BLaER1 (cell line): Measurements from ENCODE around the gene PP2D1.
"Not testable (repeated sequence)": the region's sequence is repeated elsewhere in the genome, so short reads cannot be mapped to it uniquely, and the experiment has no call there.

Experiments used
- H3K27ac ChIP-seq: shearing (Covaris generic); formaldehyde crosslinking; 2 replicates; pipeline ENCODE4 v1.8.1; 2022
- H3K27me3 ChIP-seq: shearing (Covaris generic); formaldehyde crosslinking; 2 replicates; pipeline ENCODE4 v1.8.1; 2022
- H3K36me3 ChIP-seq: shearing (Covaris generic); formaldehyde crosslinking; 2 replicates; pipeline ENCODE4 v1.8.1; 2022
- H3K4me1 ChIP-seq: shearing (Covaris generic); formaldehyde crosslinking; 2 replicates; pipeline ENCODE4 v1.8.1; 2022
- H3K4me2 ChIP-seq: shearing (Covaris generic); formaldehyde crosslinking; 2 replicates; pipeline ENCODE4 v1.8.1; 2022
- H3K4me3 ChIP-seq: shearing (Covaris generic); formaldehyde crosslinking; 2 replicates; pipeline ENCODE4 v1.8.1; 2022
- H3K9ac ChIP-seq: shearing (Covaris generic); formaldehyde crosslinking; 2 replicates; pipeline ENCODE4 v1.8.1; 2022
- H3K9me3 ChIP-seq: shearing (Covaris generic); formaldehyde crosslinking; 2 replicates; pipeline ENCODE4 v1.8.1; 2022
- H4K20me1 ChIP-seq: shearing (Covaris generic); formaldehyde crosslinking; 2 replicates; pipeline ENCODE4 v1.8.1; 2022
- Cebpa-rat ChIP-seq: shearing (Covaris generic); IDR thresholded peaks from 2 replicates; pipeline ENCODE4 v1.8.1; 2022

The PP2D1 gene

DNA sequence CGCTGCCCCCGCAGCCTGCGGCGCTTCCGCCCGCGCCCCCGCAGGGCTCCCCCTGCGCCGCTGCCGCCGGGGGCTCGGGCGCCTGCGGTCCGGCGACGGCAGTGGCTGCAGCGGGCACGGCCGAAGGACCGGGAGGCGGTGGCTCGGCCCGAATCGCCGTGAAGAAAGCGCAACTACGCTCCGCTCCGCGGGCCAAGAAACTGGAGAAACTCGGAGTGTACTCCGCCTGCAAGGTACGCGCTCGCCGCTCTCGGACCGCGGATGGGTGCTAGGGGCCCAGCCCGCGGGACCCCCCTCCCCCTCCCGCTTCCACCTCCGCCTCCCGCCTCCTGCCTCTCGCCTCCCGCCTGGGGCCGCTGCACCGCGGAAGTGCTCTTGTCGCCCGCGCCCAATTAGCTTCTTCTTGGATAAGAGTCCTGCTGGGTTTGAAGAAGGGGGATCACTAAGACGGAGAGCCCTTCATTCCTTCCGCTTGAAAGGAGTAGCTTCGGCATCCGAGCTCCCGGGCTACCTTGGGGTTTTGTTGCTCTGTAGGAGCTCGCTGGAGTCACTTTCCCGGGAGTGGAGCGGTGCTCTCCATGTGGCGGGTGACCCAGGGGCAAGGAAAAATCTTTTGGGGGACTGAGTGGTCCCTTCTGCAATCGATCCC is 28.6 kb upstream of the PP2D1 start:
- peaks cover 48% of the 10 kb centered on the region for H3K4me1 ChIP-seq
- H4K20me1 ChIP-seq = peaks cover 25% of the 10 kb centered on the region; the same call in 1 of the 2 replicates
- H3K4me2 ChIP-seq = peak overlapping the region; percentile 78
- peak overlapping the region; percentile 82 for H3K9ac ChIP-seq
- H3K27me3 ChIP-seq = no peaks in the 10 kb centered on the region
- no peak for TF ChIP-seq Cebpa-rat
- H3K36me3 ChIP-seq = no peaks in the 10 kb centered on the region
- peak overlapping the region; percentile 80 for H3K27ac ChIP-seq
- H3K9me3 ChIP-seq = no peaks in the 10 kb centered on the region
- H3K4me3 ChIP-seq = peak overlapping the region; percentile 88

DNA sequence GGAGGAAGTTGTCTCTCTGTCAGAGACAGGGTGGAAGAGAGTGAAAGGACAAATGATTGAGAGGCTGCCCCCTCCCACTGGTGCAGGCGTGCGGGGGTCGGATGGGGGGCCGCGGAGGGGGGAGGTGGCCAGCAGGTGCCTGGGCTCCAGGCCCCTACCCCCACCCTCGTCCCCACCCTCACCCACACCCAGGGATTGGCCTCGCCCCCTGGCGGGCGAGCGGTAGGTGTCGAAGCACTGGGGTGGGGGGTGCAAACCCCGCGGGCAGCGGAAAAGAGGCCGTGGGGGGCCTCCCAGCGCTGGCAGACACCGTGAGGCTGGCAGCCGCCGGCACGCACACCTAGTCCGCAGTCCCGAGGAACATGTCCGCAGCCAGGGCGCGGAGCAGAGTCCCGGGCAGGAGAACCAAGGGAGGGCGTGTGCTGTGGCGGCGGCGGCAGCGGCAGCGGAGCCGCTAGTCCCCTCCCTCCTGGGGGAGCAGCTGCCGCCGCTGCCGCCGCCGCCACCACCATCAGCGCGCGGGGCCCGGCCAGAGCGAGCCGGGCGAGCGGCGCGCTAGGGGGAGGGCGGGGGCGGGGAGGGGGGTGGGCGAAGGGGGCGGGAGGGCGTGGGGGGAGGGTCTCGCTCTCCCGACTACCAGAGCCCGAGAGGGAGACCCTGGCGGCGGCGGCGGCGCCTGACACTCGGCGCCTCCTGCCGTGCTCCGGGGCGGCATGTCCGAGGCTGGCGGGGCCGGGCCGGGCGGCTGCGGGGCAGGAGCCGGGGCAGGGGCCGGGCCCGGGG is 27.9 kb upstream of the PP2D1 start, which contains the start of gene KAT2B:
Gene KAT2B (plus strand): TSS at position 682 of the 783 bp plus-strand sequence. CDS start 32 bp downstream, at position 714.
- H3K9ac ChIP-seq = peak within 1 kb of the TSS; percentile 85
- TF ChIP-seq Cebpa-rat = no peak

DNA sequence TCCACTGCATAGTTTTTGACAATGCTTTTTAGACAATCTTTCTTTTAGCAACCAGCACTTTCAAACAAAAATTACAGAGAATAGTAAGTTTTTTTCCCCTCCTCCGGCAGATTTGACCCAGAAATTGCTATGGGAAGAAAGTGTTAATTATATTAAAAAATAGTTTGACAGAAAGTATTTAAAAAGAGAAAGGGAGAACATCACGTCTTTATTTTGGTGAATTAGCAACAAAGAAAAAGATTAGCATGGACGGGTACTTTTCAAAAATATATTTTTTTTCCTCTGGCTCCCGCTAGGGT is 27.4 kb upstream of the PP2D1 start:
- no peaks in the 10 kb centered on the region for H3K9me3 ChIP-seq
- peaks cover 25% of the 10 kb centered on the region; the same call in 1 of the 2 replicates for H4K20me1 ChIP-seq
- H3K27ac ChIP-seq = peak overlapping the region; percentile 84
- no peak for TF ChIP-seq Cebpa-rat
- H3K9ac ChIP-seq = peak overlapping the region; percentile 85
- H3K4me1 ChIP-seq = peaks cover 45% of the 10 kb centered on the region
- peak overlapping the region; percentile 92 for H3K4me2 ChIP-seq
- H3K4me3 ChIP-seq = peak overlapping the region; percentile 88
- no peaks in the 10 kb centered on the region for H3K36me3 ChIP-seq
- H3K27me3 ChIP-seq = no peaks in the 10 kb centered on the region

More for the DNA sequence above, 27.9 kb upstream of the PP2D1 start, which contains the start of gene KAT2B:
- H3K9me3 ChIP-seq = no peaks in the 10 kb centered on the region
- H3K27ac ChIP-seq = peak within 1 kb of the TSS; percentile 84
- H3K36me3 ChIP-seq = no peaks in the 10 kb centered on the region
- peaks cover 25% of the 10 kb centered on the region; the same call in 1 of the 2 replicates for H4K20me1 ChIP-seq
- H3K4me1 ChIP-seq = peaks cover 48% of the 10 kb centered on the region
- H3K4me3 ChIP-seq = peak within 1 kb of the TSS; percentile 88
- peak within 1 kb of the TSS; percentile 92 for H3K4me2 ChIP-seq
- no peaks in the 10 kb centered on the region for H3K27me3 ChIP-seq

DNA sequence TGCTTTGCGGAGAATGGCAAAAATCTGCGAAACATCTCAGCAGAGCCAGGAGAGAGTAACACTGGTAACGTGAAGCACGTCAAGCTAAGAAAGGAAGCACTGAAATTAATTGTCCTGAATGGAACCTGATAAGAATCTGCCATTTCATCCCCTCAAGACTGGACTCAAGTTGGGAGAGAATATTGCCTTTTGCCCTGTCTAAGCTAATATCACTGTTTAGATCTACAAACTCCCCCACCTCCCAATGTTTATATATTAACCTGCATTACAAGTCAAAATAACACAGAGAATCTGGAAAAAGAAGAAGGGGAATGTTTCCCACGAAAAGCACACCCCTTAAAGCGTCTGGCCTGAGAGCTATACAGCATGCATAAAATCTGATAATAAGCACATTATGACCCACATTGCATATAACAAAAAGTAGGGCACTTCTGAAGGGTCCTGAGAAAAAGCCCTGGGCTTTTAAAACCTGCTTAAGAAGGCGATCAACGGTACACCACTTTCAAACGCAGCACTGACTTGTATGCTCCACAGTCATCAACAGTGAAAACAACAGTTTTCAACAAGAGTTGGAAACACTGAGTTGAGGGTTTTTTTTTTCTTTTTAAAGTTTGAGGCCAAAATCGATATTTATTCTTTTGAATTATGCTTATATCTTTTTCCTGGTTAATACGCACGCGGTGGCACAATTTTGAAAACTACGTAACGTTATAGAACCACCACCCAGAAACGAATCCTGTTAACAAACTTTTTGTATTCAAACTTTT is 26.8 kb upstream of the PP2D1 start:
- Histone ChIP-seq H3K4me2 (peak overlapping the region; percentile 92), H3K27ac (peak overlapping the region; percentile 84), H3K9ac (peak overlapping the region; percentile 85), H3K36me3 (no peaks in the 10 kb centered on the region), H3K4me3 (peak overlapping the region; percentile 88), H3K27me3 (no peaks in the 10 kb centered on the region), H3K4me1 (peaks cover 40% of the 10 kb centered on the region), H4K20me1 (peaks cover 25% of the 10 kb centered on the region; the same call in 1 of the 2 replicates), H3K9me3 (no peaks in the 10 kb centered on the region)
- TF ChIP-seq Cebpa-rat = no peak

DNA sequence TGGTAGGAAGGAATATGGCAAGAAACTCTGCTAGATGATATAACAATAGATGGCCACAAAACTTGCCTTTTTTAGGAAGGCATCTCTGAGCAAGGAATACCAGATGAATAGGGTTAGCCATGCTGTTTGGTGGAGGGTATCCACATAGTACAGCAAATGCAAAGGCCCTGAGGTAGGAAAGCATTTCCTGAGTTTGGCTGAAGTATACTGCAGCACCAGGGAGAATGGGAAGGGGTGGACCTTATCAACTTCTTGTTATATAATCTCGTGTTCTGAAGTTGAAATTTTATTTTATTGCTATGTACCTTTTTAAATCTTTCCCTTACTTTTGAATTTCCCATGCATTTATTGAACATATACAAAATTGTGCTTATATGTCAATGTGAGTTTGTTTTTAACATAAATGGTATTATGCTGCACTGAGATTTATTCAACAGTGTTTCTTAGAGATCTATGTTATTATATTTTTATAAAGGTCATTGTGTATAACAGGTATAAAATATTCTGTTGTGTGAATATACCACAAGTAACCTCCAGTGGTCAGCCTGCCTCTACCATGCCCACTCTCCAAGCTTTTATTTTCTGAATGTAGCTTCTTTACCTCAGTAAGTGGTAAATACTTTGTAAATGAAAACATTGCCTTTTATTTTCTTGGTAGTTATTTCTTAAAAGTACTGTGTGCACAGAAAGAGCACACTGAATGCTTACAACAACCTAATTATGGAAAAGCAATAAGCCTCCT is 25.4 kb upstream of the PP2D1 start:
- peaks cover 16% of the 10 kb centered on the region; the same call in 1 of the 2 replicates for H4K20me1 ChIP-seq
- H3K4me2 ChIP-seq = peak overlapping the region; percentile 92; the same call in 1 of the 2 replicates
- H3K27ac ChIP-seq = no peak overlapping the region
- no peaks in the 10 kb centered on the region for H3K36me3 ChIP-seq
- H3K4me3 ChIP-seq = no peak overlapping the region
- no peak for TF ChIP-seq Cebpa-rat
- H3K27me3 ChIP-seq = no peaks in the 10 kb centered on the region
- peaks cover 25% of the 10 kb centered on the region for H3K4me1 ChIP-seq
- H3K9me3 ChIP-seq = no peaks in the 10 kb centered on the region
- no peak overlapping the region for H3K9ac ChIP-seq

DNA sequence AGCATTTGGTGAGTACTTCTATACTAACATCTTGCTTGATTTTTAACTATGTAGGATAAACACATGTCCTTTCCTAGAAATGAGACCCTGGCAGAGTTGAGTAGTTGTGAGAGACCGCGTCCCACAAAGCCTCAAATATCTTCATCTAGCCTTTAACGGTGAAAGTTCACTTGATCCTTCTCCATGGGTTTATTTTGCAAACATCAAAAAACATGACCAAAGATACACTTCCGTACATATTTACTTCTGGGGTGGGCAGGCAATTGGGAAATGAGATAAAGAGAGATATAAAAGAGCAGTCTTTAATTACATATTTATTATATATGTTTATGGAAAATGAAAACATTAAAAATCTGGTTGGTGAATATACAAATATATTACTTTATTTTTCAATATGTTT is 23.0 kb upstream of the PP2D1 start:
- Histone ChIP-seq H3K27ac (no peak overlapping the region), H3K36me3 (no peaks in the 10 kb centered on the region), H3K27me3 (no peaks in the 10 kb centered on the region), H3K4me3 (no peak overlapping the region), H3K4me1 (peaks cover 16% of the 10 kb centered on the region; the same call in 1 of the 2 replicates), H4K20me1 (no peaks in the 10 kb centered on the region), H3K9ac (no peak overlapping the region), H3K9me3 (no peaks in the 10 kb centered on the region), H3K4me2 (no peak overlapping the region)
- no peak for TF ChIP-seq Cebpa-rat

DNA sequence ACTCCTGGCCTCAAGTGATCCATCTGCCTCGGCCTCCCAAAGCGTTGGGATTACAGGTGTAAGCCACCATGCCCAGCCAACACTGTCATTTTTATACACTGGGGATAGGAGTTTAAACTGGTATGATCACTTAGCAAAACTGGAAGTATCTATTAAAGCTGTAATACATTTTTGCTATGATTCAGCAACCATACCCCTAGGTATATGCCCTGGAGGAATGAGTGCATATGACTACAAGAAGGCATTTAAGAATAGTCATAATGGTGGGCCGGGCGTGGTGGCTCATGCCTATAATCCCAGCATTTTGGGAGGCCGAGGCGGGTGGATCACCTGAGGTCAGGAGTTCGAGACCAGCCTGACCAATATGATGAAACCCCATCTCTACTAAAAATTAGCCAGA is 19.9 kb upstream of the PP2D1 start:
- not testable (repeated sequence) for H3K4me3 ChIP-seq, H3K9ac ChIP-seq, H3K36me3 ChIP-seq, H3K27ac ChIP-seq, H3K27me3 ChIP-seq, H3K4me2 ChIP-seq, H4K20me1 ChIP-seq, H3K9me3 ChIP-seq, H3K4me1 ChIP-seq

DNA sequence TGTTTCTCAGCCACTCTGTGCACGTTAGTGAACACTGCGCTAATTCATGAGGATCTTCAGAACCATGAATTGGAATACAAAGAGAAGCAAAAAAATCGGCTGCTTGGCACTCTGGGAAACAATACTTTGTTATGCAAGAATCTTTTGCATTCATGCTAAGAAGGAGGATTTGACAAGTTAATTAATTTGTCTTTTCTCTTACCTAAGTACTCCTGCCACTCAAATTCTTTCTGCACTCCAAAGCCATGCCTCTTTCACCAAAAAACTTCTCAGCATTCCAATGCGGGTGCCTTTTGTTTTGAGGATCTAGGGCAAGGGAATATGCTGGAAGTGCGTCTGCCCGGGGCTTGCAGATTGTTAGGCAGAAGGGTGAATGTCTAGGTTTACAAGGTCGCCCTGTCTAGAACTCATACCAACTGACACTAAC is 16.9 kb upstream of the PP2D1 start:
- H3K4me3 ChIP-seq = no peak overlapping the region
- peaks cover 2% of the 10 kb centered on the region; the same call in 1 of the 2 replicates for H3K4me1 ChIP-seq
- TF ChIP-seq Cebpa-rat = no peak
- H3K36me3 ChIP-seq = no peaks in the 10 kb centered on the region
- H4K20me1 ChIP-seq = no peaks in the 10 kb centered on the region
- H3K27me3 ChIP-seq = no peaks in the 10 kb centered on the region
- H3K9ac ChIP-seq = no peak overlapping the region
- H3K9me3 ChIP-seq = no peaks in the 10 kb centered on the region
- H3K27ac ChIP-seq = no peak overlapping the region
- no peak overlapping the region for H3K4me2 ChIP-seq

DNA sequence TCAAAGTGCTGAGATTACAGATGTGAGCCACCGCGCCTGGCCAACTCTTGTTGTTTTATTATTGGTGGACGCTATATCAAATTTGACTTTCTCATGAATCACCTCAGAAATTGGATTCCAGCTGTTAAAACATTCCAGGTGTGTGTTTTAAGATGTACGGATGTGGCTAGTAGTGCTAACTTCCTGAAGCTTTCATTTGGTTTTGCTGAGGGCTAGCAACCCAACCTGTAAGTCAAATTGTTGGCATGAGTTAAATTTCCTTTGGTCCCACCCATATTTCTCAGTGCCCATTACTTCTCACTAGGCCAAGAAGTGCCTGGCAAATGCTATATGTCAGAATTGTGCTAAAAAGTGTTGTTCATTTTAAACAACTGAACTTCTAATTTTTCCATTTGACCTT is 15.1 kb upstream of the PP2D1 start:
- no peak overlapping the region for H3K4me3 ChIP-seq
- H3K9ac ChIP-seq = no peak overlapping the region
- H4K20me1 ChIP-seq = no peaks in the 10 kb centered on the region
- H3K4me2 ChIP-seq = no peak overlapping the region
- H3K27me3 ChIP-seq = no peaks in the 10 kb centered on the region
- H3K36me3 ChIP-seq = no peaks in the 10 kb centered on the region
- no peak overlapping the region for H3K27ac ChIP-seq
- no peaks in the 10 kb centered on the region for H3K9me3 ChIP-seq
- TF ChIP-seq Cebpa-rat = no peak
- peaks cover 7% of the 10 kb centered on the region; the same call in 1 of the 2 replicates for H3K4me1 ChIP-seq
